Activated CD4-positive, alpha-beta T cell treated with anti-CD3 and anti-CD28 coated beads, Interleukin-2, amount 50 U/mL, for 24 hours (primary cell): ENCODE measurements around the gene GBA2.

ENCODE experiments used
- DNase-seq, 2 donors: peaks; one replicate each; pipeline ENCODE4 v3.0.0-alpha.2; 2020; ENCODE audit warnings: low read depth in 1 of 2, low spot score in 1 of 2

The GBA2 gene

GRCh38 chr9:35738924-35739323 lies 10.1 kb downstream of the GBA2 start:
- no peak for DNase-seq

GRCh38 chr9:35738186-35738585 lies 10.8 kb downstream of the GBA2 start:
- no peak for DNase-seq

GRCh38 chr9:35737143-35737542 lies 11.9 kb downstream of the GBA2 start:
- no peak for DNase-seq

GRCh38 chr9:35736201-35736633 lies 12.8 kb downstream of the GBA2 start:
- DNase-seq, result peak in 1 of 2 donors; percentile 54

- DNase-seq, result no peak
Measured at GRCh38 chr9:35734096-35734495, 14.9 kb downstream of the GBA2 start.

GRCh38 chr9:35732800-35733541 lies 16.1 kb downstream of the GBA2 start:
- DNase-seq, result no peak

- DNase-seq, result peak; percentile 88 to 96
Measured at GRCh38 chr9:35732185-35732799, 16.7 kb downstream of the GBA2 start, which contains the start of the genes CREB3 and TLN1. Gene CREB3, plus strand, starts transcription at chr9:35732666. Its CDS starts 107 bp downstream, at chr9:35732773. Gene TLN1, minus strand, starts transcription at chr9:35732195. Its CDS starts 6,501 bp downstream, at chr9:35725694.

- peak in 1 of 2 donors; percentile 20 for DNase-seq
Measured at GRCh38 chr9:35731415-35732184, 17.4 kb downstream of the GBA2 start.

GRCh38 chr9:35730486-35730854 lies 18.6 kb downstream of the GBA2 start:
- DNase-seq, result no peak

GRCh38 chr9:35729700-35730485 lies 19.1 kb downstream of the GBA2 start:
- no peak for DNase-seq

- no peak for DNase-seq
Measured at GRCh38 chr9:35729101-35729500, 19.9 kb downstream of the GBA2 start.

- DNase-seq, result no peak
Measured at GRCh38 chr9:35728041-35728971, 20.7 kb downstream of the GBA2 start.

GRCh38 chr9:35727676-35728040 lies 21.4 kb downstream of the GBA2 start:
- DNase-seq, result no peak

- no peak for DNase-seq
Measured at GRCh38 chr9:35726931-35727330, 22.1 kb downstream of the GBA2 start.

GRCh38 chr9:35725362-35725761 lies 23.7 kb downstream of the GBA2 start:
- DNase-seq, result no peak

- no peak for DNase-seq
Measured at GRCh38 chr9:35723908-35724307, 25.1 kb downstream of the GBA2 start.

GRCh38 chr9:35723426-35723825 lies 25.6 kb downstream of the GBA2 start:
- no peak for DNase-seq

GRCh38 chr9:35719546-35719945 lies 29.5 kb downstream of the GBA2 start:
- DNase-seq, result no peak

GRCh38 chr9:35718721-35719511 lies 30.1 kb downstream of the GBA2 start:
- no peak for DNase-seq
